Stimulated activated CD4-positive, alpha-beta T cell treated with anti-CD3 and anti-CD28 coated beads, Interleukin-12 subunit alpha, Interleukin-12 subunit beta, amount 100 ng/mL, for 4 hours (primary cell): ENCODE measurements around the gene CD180.
A peak's percentile ranks its signal among the peaks of the same experiment; 100 is the strongest.
"Not testable (repeated sequence)": the region's sequence is repeated elsewhere in the genome, so short reads cannot be mapped to it uniquely, and the experiment has no call there.

ENCODE experiments used
- DNase-seq: peaks from one replicate; pipeline ENCODE4 v3.0.0-alpha.2; 2020

The CD180 gene

DNA sequence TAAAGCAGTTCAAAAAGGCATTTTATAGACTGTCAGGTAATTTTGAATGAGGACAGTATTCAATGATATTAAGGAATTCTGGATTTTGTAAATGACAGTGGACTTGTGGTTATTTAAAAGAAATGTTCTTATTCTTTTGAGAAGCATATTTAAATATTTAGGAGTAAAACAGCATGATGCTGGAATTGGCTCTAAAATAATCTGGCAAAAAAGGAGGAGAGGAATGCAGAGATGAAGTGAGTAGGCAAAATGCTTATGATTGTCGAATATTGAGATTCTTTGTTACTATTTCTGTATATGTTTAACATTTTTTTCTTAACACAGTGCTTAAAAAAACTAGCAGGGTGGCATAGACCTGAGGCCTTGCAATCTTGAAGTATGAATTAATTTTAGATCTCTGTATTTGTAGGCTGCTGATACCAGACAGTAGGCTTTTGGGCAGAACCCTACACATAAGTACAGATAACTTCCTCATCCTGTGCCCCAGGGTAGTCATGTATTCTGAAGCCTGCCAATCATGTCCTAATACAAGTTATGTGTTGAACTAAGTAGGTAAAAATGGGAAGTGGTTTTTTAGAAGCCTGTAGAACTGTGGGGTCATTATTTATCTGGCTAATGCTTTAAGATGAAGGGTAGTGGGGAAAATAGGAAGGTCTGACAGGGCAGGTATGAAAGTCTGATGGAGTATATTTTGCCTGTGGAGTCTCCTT is 9.4 kb downstream of the CD180 start:
- no peak for DNase-seq

DNA sequence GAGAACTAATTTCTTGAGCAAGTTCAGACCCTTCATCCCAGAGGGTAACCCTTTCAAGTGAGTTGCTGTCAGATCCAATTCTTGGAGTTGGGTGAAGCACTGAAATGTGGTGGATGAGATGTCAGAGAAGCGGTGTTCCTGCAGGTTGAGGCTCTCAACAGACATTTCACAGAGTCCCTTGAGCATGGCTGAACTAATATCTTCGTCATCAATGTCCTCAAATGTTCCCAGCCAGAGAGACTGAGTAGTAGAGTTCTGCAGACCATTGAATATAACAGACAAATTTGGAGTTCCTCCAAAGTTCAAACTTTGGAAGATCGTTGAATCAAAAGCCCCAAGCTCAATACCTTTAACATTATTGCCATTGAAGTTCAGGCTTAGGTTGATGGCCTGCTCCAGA is 12.7 kb downstream of the CD180 start:
- DNase-seq: no peak

DNA sequence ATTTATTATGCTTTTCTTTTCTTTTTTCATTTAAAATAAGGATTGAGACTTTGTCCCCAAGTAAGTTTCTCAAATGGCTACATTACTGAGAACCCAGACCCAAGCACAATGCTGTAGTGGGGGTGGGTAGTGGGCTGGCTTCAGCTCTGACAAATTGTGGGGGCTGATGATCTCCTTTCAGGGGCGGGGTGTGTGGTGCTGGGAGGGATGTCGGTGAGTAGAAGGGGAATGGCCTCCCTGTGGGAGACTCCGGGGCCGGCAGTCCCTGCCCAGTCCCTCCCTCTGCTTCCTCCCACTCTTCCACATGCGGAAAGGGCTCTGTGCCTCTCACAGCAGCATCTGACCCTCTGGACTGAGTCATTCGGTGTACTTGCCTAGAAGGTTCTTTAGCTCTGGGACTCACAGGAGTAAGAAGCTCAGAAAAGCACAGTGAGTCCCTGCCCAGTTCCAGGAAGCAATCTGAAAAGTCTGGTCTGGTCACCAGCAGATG is 14.3 kb downstream of the CD180 start:
- no peak for DNase-seq

DNA sequence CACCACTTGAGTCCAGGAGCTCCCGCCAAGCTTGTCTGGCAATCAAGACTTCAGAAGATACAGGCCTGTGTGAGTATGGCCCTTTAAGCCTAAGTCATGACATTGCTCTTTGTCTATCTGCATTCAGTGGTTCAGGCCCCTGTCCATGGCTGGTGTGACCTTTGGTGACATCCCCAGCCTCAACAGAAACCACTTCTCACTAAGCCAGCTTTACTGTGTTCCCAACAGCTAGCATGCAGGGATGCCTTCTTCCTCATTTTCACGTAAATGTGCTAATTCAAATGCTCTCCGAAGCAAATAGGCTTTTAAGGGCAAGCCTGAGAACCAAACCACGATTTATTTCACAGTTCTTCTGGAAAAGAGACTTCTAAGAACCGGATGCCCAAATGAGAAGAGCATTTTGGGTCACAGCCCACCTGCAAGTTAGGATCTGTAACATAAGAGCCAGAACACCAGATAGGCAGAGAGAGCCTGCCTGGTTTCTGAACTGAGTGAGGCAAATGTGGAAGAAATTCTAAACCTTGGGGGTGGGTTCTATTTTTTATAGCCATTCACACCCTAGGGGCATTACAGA is 14.9 kb downstream of the CD180 start:
- DNase-seq: no peak

DNA sequence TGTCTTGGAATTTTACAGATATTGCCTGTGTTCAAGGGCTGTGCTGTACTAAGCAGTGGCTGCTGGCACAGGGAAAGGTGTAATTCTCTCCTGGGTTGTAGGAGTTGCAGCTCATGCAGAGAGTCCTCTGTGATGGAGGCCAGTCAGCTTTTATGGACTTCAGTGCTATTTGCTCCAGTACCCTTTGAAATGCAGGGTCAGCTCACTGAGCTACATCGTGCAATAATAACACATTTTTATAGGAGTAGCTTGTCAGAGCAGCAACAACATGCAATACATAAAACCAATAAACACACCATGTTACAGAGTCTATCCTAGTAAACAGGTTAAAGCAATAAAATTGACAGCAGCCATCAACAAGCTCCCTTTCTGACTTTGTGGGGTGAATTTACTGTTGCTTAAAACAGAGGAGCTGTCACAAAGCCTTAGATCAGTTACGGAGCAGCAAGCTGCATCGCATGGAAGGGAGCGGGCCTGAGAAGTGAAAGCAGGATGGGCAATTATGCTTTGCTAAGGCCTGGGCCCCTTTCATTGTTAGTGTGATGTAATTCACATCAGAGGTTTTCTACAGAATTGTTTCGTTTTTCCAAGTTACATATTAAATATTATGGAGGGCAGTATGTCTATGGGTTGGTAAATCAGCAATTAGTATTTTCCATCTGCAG is 16.8 kb downstream of the CD180 start:
- DNase-seq: no peak

DNA sequence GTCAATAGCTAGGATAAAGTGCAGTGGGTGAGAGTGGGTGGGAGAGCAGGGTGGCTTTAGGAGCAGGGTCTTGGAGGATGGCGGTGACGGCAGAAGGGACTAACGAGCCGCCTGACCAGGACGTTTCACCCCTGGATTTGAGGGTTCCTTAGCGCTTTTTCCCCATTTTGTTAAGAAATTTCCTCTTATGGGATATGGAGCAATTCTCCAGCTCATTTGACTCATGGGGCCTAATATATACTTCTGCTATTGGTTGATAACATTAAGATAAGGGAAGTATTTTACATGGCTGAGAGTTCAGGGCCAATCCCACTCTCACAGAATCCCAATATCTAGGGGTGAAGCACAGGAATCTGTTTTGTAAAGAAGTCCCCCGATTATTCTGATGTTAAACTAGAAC is 17.6 kb downstream of the CD180 start:
- no peak for DNase-seq

DNA sequence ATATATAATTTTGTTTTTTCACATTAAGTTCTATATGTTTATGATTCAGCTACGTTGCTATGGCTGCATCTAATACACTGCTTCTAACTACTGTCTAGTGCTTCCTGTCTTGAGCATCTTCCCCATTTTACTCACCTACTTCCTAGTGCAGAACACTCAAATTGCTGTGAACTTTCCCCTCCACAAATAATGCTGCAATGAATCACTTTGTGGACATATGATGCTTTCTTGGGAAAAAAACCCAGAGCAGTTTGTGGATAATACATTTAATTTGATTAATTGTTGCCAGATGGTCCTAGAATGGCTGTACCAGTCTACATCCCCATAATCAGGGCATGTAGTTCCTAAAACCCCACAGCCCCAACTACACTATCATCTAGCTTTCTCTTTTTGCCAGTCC is 18.5 kb downstream of the CD180 start:
- no peak for DNase-seq

DNA sequence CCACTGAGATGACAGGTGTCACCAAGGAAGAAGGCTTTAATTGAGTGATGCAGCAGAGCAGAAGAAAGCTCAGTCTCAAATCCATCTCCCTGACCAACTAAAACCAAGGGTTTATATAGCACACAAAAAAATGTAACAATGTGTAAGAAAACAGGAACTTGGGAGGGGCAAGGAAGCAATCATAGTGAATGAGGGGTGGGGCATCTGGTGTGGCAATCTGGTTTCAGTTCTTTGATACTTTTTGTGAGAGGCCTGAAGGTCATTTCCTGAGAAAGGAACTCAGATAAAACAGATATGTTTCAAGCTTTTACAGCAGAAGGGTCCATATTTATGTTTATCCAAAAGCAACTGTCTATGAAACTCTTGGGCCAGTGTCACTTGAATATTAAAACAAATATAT is 19.7 kb downstream of the CD180 start:
- DNase-seq: no peak

DNA sequence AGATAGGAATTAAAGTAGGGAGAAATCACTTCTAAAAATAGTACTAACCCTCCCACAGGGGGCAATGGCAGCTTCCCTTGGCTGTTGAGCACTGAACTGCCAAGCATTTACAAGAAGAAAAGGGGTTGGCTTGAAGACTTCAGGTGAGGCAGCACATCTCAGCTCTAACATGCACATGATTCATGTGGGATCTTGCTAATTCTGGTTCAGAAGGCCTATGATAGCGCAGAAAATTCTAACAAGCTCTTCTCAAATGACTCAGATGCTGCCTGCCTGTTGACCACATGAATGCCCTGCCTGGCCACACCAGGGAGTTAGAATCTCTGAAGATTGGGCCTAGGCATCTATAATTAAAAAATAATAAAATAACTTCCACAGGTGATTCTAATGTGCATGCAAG is 22.6 kb downstream of the CD180 start:
- no peak for DNase-seq

DNA sequence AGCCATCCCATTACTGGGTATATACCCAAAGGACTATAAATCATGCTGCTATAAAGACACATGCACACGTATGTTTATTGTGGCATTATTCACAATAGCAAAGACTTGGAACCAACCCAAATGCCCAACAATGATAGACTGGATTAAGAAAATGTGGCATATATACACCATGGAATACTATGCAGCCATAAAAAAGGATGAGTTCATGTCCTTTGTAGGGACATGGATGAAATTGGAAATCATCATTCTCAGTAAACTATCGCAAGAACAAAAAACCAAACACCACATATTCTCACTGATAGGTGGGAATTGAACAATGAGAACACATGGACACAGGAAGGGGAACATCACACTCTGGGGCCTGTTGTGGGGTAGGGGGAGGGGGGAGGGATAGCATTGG is 23.2 kb downstream of the CD180 start:
- not testable (repeated sequence) for DNase-seq

DNA sequence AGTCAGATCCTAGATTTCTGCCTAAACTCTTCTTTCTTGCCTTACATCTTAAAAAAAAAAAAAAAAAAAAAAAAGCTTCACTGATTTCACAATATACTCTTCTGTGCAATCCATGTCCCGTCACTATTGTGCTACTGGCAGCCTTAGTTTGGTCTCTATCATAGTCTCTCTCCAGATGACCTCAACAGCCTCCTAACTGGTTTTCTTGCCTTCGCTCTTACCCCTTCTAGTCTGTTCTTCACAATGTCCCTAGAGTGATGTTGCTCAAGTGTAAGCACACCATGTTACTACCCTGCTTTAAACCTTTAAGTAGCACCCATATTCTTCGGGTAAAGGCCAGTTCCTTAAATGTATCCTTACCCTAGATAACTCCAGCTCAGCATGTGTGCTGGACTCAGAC is 25.8 kb downstream of the CD180 start:
- DNase-seq: no peak

DNA sequence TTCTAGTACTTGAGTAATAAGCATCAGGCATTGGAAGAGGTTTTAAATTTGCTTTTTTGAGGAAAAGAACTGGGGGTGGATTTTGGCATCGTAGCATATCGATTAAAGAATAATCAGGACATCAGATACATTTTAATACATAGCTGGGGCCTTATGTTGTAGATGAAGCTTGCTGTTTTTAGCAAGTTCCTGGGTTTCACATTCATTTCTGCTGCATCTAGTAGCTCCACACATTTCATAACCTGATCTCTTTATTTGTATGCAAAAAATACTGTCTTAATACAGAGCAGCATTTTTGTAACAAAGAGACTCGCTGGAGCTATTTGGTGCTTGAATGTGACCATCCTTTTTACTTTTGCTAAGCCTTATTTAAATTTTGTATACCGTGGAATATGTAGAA is 28.5 kb downstream of the CD180 start:
- DNase-seq: no peak

DNA sequence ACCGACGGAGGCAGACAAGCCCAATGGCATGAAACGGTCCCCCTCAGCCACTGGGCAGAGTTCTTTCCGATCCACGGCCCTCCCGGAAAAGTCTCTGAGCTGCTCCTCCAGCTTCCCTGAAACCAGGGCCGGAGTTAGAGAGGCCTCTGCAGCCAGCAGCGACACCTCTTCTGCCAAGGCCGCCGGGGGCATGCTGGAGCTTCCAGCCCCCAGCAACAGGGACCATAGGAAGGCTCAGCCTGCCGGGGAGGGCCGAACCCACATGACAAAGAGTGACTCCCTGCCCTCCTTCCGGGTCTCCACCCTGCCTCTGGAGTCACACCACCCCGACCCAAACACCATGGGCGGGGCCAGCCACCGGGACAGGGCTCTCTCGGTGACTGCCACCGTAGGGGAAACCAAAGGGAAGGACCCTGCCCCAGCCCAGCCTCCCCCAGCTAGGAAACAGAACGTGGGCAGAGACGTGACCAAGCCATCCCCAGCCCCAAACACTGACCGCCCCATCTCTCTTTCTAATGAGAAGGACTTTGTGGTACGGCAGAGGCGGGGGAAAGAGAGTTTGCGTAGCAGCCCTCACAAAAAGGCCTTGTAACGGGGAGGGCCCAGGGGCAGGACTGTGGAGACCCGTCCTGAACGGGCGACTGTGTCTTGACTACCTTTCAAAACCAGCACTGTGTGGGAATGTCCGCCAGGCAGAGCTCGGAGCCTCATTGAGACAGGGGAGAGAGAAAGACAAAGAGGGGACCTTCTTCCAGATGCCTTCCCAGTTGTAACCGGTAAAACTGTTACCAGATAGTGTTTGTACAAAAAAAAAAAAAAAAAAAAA is 29.9 kb downstream of the CD180 start:
- DNase-seq: peak; percentile 49

DNA sequence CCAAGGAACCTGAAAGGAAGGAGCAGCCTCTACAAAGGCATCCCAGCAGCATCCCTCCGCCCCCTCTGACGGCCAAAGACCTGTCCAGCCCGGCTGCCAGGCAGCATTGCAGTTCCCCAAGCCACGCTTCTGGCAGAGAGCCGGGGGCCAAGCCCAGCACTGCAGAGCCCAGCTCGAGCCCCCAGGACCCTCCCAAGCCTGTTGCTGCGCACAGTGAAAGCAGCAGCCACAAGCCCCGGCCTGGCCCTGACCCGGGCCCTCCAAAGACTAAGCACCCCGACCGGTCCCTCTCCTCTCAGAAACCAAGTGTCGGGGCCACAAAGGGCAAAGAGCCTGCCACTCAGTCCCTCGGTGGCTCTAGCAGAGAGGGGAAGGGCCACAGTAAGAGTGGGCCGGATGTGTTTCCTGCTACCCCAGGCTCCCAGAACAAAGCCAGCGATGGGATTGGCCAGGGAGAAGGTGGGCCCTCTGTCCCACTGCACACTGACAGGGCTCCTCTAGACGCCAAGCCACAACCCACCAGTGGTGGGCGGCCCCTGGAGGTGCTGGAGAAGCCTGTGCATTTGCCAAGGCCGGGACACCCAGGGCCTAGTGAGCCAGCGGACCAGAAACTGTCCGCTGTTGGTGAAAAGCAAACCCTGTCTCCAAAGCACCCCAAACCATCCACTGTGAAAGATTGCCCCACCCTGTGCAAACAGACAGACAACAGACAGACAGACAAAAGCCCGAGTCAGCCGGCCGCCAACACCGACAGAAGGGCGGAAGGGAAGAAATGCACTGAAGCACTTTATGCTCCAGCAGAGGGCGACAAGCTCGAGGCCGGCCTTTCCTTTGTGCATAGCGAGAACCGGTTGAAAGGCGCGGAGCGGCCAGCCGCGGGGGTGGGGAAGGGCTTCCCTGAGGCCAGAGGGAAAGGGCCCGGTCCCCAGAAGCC is 30.8 kb downstream of the CD180 start:
- DNase-seq: peak; percentile 70

DNA sequence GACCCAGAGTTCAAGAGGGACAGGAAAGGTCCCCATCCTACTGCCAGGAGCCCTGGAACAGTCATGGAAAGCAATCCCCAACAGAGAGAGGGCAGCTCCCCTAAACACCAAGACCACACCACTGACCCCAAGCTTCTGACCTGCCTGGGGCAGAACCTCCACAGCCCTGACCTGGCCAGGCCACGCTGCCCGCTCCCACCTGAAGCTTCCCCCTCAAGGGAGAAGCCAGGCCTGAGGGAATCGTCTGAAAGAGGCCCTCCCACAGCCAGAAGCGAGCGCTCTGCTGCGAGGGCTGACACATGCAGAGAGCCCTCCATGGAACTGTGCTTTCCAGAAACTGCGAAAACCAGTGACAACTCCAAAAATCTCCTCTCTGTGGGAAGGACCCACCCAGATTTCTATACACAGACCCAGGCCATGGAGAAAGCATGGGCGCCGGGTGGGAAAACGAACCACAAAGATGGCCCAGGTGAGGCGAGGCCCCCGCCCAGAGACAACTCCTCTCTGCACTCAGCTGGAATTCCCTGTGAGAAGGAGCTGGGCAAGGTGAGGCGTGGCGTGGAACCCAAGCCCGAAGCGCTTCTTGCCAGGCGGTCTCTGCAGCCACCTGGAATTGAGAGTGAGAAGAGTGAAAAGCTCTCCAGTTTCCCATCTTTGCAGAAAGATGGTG is 31.6 kb downstream of the CD180 start:
- DNase-seq: no peak

DNA sequence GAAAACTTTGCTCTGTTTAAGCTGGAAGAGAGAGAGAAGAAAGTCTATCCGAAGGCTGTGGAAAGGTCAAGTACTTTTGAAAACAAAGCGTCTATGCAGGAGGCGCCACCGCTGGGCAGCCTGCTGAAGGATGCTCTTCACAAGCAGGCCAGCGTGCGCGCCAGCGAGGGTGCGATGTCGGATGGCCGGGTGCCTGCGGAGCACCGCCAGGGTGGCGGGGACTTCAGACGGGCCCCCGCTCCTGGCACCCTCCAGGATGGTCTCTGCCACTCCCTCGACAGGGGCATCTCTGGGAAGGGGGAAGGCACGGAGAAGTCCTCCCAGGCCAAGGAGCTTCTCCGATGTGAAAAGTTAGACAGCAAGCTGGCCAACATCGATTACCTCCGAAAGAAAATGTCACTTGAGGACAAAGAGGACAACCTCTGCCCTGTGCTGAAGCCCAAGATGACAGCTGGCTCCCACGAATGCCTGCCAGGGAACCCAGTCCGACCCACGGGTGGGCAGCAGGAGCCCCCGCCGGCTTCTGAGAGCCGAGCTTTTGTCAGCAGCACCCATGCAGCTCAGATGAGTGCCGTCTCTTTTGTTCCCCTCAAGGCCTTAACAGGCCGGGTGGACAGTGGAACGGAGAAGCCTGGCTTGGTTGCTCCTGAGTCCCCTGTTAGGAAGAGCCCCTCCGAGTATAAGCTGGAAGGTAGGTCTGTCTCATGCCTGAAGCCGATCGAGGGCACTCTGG is 32.6 kb downstream of the CD180 start:
- DNase-seq: no peak

DNA sequence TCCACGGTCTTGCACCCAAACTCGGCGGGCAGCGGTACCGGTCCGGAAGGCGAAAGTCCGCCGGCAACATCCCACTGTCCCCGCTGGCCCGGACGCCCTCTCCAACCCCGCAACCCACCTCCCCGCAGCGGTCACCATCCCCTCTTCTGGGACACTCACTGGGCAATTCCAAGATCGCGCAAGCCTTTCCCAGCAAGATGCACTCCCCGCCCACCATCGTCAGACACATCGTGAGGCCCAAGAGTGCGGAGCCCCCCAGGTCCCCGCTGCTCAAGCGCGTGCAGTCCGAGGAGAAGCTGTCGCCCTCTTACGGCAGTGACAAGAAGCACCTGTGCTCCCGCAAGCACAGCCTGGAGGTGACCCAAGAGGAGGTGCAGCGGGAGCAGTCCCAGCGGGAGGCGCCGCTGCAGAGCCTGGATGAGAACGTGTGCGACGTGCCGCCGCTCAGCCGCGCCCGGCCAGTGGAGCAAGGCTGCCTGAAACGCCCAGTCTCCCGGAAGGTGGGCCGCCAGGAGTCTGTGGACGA is 33.3 kb downstream of the CD180 start:
- DNase-seq: no peak

DNA sequence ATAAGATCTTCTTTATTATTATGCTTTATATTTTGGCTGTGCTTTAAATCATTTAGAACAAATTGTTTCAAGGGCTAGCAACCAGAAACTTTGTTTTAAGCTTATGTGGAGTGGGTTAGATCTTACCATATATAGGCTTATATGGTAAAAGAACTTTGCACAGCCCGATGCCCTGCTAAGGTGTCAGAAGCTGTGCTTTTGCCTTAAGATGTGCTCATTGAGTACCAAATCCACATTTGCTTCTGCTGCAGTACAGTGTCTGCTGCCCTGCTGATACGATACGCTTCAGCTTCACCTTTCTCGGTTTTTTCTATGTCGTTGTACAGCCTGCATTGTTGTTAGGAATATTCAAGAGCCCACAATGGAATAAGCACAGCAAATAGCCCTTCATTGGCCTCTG is 34.8 kb downstream of the CD180 start:
- no peak for DNase-seq

DNA sequence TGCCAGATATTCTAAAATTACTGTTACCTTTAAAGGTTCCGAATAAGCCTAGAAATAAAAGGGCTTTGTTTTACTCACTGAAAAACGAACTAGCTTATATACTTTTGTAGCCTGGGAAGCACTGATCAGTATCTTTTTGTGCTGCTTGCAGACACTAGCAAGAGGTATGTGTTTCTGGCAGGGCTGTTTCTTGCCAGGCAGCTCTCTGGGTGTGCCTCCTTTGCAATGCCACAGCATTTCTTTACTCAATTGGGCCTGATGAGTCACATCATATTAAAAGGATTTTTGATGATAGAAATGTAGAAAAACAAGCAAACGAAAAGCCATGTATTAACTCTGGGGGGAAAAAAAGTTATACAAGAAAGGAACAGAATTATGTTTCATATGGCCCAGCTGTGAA is 35.6 kb downstream of the CD180 start:
- DNase-seq: no peak

DNA sequence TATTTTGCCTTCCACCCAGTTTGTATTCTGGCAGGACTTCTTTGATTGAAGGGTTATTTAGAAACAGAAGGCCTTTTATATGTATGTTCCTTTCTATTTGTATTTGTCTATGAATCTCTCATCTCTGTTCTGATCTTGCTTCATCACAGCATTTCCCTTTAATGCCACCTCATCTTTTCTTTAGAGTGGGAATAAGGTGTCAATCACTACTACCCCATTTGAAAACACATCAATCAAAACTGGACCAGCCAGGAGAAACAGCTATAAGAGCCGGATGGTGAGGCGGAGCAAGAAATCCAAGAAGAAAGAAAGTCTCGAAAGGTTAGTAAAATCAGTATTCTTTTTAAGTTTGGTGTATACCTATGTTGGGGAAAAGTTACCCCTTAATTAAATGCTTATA is 36.3 kb downstream of the CD180 start:
- DNase-seq: no peak
